ENCODE data around the gene CNOT4.

DNA sequence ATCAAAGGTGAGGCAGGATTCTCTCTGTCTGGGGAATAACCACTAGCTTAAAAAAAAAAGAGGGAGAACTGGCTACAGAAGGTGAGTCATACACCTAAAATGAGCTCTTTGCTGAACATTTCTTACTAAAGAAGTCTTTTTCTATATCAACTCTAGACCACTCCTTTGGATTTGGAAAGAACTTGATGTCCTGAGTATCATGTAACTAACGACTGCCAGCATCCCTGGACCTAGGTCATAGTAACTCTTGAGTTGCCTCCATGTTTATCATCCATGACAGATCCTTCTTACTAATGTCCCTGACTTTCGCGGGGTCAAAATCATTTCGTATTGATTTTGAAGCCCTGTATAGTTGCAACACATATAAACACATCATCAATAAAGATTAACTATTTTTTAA, 89.1 kb downstream of the CNOT4 start:
- TF ChIP-seq, protein P1, sequence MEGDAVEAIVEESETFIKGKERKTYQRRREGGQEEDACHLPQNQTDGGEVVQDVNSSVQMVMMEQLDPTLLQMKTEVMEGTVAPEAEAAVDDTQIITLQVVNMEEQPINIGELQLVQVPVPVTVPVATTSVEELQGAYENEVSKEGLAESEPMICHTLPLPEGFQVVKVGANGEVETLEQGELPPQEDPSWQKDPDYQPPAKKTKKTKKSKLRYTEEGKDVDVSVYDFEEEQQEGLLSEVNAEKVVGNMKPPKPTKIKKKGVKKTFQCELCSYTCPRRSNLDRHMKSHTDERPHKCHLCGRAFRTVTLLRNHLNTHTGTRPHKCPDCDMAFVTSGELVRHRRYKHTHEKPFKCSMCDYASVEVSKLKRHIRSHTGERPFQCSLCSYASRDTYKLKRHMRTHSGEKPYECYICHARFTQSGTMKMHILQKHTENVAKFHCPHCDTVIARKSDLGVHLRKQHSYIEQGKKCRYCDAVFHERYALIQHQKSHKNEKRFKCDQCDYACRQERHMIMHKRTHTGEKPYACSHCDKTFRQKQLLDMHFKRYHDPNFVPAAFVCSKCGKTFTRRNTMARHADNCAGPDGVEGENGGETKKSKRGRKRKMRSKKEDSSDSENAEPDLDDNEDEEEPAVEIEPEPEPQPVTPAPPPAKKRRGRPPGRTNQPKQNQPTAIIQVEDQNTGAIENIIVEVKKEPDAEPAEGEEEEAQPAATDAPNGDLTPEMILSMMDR (IDR thresholded peaks at IDR 0.05): no peak
- TF ChIP-seq POLR2A (IDR thresholded peaks at IDR 0.05): no peak
